Neural progenitor cell (in vitro differentiated cells): ENCODE measurements around the gene OR52E1. TPM values are rescaled to one million over a fixed set of nuclear protein-coding genes. Genes with fewer than 3 reads are reported as not detected.

Source experiments
- DNase-seq: peaks from one replicate; pipeline ENCODE4 v3.0.0-alpha.2; 2016; ENCODE audit warnings: low spot score
- H2AFZ ChIP-seq: fragments of 200-600 bp; sonication (generic); replicated peaks from 2 replicates; pipeline ENCODE4 v1.6.1; 2016; ENCODE audit warnings: antibody characterized with exemption
- H3F3A ChIP-seq: fragments of 200-600 bp; sonication (generic); 2 replicates; pipeline ENCODE4 v1.6.1; 2016; ENCODE audit warnings: antibody characterized with exemption, low read depth
- H3K27ac ChIP-seq: fragments of 200-600 bp; sonication (generic); 2 replicates; pipeline ENCODE4 v1.5.1; 2016; ENCODE audit warnings: mild to moderate bottlenecking
- H3K27me3 ChIP-seq: fragments of 200-600 bp; sonication (generic); 2 replicates; pipeline ENCODE4 v1.6.1; 2016; ENCODE audit warnings: mild to moderate bottlenecking, moderate library complexity
- H3K36me3 ChIP-seq: fragments of 200-600 bp; sonication (generic); 2 replicates; pipeline ENCODE4 v1.5.1; 2016
- H3K4me1 ChIP-seq: fragments of 200-600 bp; sonication (generic); 2 replicates; pipeline ENCODE4 v1.6.1; 2016; ENCODE audit warnings: mixed run types
- H3K4me2 ChIP-seq: fragments of 200-600 bp; sonication (generic); 2 replicates; pipeline ENCODE4 v1.6.1; 2016
- H3K4me3 ChIP-seq: fragments of 200-600 bp; sonication (generic); 2 replicates; pipeline ENCODE4 v1.5.1; 2016
- H3K79me2 ChIP-seq: fragments of 200-600 bp; sonication (generic); 2 replicates; pipeline ENCODE4 v1.6.1; 2016; ENCODE audit warnings: low read depth
- H3K9ac ChIP-seq: fragments of 200-600 bp; sonication (generic); 2 replicates; pipeline ENCODE4 v1.6.1; 2016
- H3K9me3 ChIP-seq: fragments of 200-600 bp; sonication (generic); 2 replicates; pipeline ENCODE4 v1.5.1; 2016; ENCODE audit warnings: low read depth
- H4K20me1 ChIP-seq: fragments of 200-600 bp; sonication (generic); 2 replicates; pipeline ENCODE4 v1.6.1; 2016; ENCODE audit warnings: low read depth
- H3K27ac Mint-ChIP-seq: 3 replicates; pipeline ENCODE4 v1.8.0; 2021; ENCODE audit warnings: mixed read lengths
- H3K27me3 Mint-ChIP-seq: 2 replicates; pipeline ENCODE4 v1.8.0; 2022; ENCODE audit warnings: low read depth, mild to moderate bottlenecking, inconsistent platforms, moderate library complexity, mixed read lengths; ENCODE audit not compliant: insufficient read depth
- H3K36me3 Mint-ChIP-seq: 3 replicates; pipeline ENCODE4 v1.8.0; 2021; ENCODE audit warnings: mixed read lengths
- H3K4me1 Mint-ChIP-seq: 3 replicates; pipeline ENCODE4 v1.8.0; 2021; ENCODE audit warnings: mixed read lengths
- H3K4me3 Mint-ChIP-seq: 3 replicates; pipeline ENCODE4 v1.8.0; 2021; ENCODE audit warnings: mild to moderate bottlenecking, moderate library complexity, mixed read lengths
- H3K9me3 Mint-ChIP-seq: 3 replicates; pipeline ENCODE4 v1.8.0; 2020; ENCODE audit warnings: mixed read lengths
- EZH2 ChIP-seq: fragments of 200-600 bp; sonication (generic); IDR thresholded peaks from 2 replicates; pipeline ENCODE4 v1.6.1; 2017; ENCODE audit warnings: antibody characterized with exemption, mild to moderate bottlenecking, moderate library complexity
- EZH2phosphoT487 ChIP-seq: fragments of 200-600 bp; sonication (generic); IDR thresholded peaks from 2 replicates; pipeline ENCODE4 v1.6.1; 2017; ENCODE audit warnings: antibody characterized with exemption
- total RNA-seq: library from RNA; depleted of rRNA; stranded (reverse); fragments of >200 nt; gene quantifications from 2 replicates; pipeline ENCODE4 v1.2.3, GENCODE V29; 2015; ENCODE audit warnings: low replicate concordance
- TF ChIP-seq, protein P1 (sequence below): fragments of 200-600 bp; sonication (generic); IDR thresholded peaks from 2 replicates; pipeline ENCODE4 v1.5.1; 2017; ENCODE audit warnings: antibody characterized with exemption, mild to moderate bottlenecking

Gene OR52E1
- total RNA-seq, 1 donor from 2014 or later = not detected

DNA sequence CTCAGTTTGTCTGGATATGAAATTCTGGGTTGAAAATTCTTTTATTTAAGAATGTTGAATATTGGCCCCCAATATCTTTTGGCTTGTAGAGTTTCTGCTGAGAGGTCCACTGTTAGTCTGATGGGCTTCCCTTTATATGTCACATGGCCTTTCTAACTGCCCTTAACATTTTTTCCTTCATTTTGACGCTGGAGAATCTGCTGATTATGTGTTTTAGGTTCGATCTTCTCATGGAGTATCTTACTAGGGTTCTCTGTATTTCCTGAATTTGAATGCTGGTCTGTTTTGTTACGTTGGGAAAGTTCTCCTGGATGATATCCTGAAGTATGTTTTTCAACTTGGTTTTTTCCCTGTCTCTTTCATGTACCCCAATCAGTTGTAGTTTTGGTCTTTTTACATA, 46.0 kb downstream of the OR52E1 start:
- H3K27ac Mint-ChIP-seq = no peak overlapping the region
- H3F3A ChIP-seq = no peaks in the 10 kb centered on the region
- DNase-seq = no peak
- H3K36me3 ChIP-seq = no peaks in the 10 kb centered on the region
- TF ChIP-seq EZH2 (no peak), EZH2phosphoT487 (no peak)
- TF ChIP-seq, protein P1, sequence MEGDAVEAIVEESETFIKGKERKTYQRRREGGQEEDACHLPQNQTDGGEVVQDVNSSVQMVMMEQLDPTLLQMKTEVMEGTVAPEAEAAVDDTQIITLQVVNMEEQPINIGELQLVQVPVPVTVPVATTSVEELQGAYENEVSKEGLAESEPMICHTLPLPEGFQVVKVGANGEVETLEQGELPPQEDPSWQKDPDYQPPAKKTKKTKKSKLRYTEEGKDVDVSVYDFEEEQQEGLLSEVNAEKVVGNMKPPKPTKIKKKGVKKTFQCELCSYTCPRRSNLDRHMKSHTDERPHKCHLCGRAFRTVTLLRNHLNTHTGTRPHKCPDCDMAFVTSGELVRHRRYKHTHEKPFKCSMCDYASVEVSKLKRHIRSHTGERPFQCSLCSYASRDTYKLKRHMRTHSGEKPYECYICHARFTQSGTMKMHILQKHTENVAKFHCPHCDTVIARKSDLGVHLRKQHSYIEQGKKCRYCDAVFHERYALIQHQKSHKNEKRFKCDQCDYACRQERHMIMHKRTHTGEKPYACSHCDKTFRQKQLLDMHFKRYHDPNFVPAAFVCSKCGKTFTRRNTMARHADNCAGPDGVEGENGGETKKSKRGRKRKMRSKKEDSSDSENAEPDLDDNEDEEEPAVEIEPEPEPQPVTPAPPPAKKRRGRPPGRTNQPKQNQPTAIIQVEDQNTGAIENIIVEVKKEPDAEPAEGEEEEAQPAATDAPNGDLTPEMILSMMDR = no peak
- H3K27me3 Mint-ChIP-seq = no peaks in the 10 kb centered on the region
- no peak overlapping the region for H3K4me2 ChIP-seq
- H3K4me3 Mint-ChIP-seq = no peak overlapping the region
- peaks cover 2% of the 10 kb centered on the region for H3K9me3 Mint-ChIP-seq
- no peaks in the 10 kb centered on the region for H3K9me3 ChIP-seq
- H3K9ac ChIP-seq = no peak overlapping the region
- no peaks in the 10 kb centered on the region for H3K79me2 ChIP-seq
- H3K4me1 ChIP-seq = no peaks in the 10 kb centered on the region
- H3K27ac ChIP-seq = no peak overlapping the region
- H3K4me3 ChIP-seq = no peak overlapping the region
- no peak overlapping the region for H2AFZ ChIP-seq
- no peaks in the 10 kb centered on the region for H3K27me3 ChIP-seq
- H4K20me1 ChIP-seq = no peaks in the 10 kb centered on the region
- no peaks in the 10 kb centered on the region for H3K4me1 Mint-ChIP-seq
- H3K36me3 Mint-ChIP-seq = no peaks in the 10 kb centered on the region

DNA sequence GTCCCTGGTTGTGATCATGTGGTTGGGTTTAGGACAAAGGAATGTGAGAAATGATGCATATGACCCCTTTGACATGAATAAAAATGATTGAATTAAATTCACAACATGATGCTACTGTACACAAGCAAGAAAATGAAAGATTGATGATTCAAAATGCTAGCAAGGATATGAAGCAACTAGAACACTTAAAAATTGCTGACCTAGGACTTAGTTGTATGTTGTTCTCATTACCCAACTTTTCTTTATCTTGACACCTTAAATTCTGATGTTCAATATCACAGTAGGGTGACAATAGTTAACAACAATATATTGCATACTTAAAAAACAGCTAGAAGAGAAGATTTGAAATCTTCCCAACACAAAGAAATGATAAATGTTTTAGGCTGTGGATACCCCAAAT, 48.2 kb downstream of the OR52E1 start:
- no peak overlapping the region for H3K4me3 ChIP-seq
- no peaks in the 10 kb centered on the region for H3K4me1 ChIP-seq
- peaks cover 2% of the 10 kb centered on the region for H3K9me3 Mint-ChIP-seq
- H3K9ac ChIP-seq = no peak overlapping the region
- H3K9me3 ChIP-seq = no peaks in the 10 kb centered on the region
- no peak for DNase-seq
- no peak overlapping the region for H3K4me3 Mint-ChIP-seq
- no peak overlapping the region for H2AFZ ChIP-seq
- no peaks in the 10 kb centered on the region for H3K79me2 ChIP-seq
- H3K27me3 ChIP-seq = no peaks in the 10 kb centered on the region
- H3K27ac Mint-ChIP-seq = no peak overlapping the region
- H3K4me2 ChIP-seq = no peak overlapping the region
- TF ChIP-seq, protein P1 = no peak
- TF ChIP-seq EZH2 (no peak), EZH2phosphoT487 (no peak)
- no peaks in the 10 kb centered on the region for H3K27me3 Mint-ChIP-seq
- no peaks in the 10 kb centered on the region for H3K4me1 Mint-ChIP-seq
- H3K36me3 ChIP-seq = no peaks in the 10 kb centered on the region
- H3F3A ChIP-seq = no peaks in the 10 kb centered on the region
- no peaks in the 10 kb centered on the region for H4K20me1 ChIP-seq
- H3K36me3 Mint-ChIP-seq = no peaks in the 10 kb centered on the region
- no peak overlapping the region for H3K27ac ChIP-seq

DNA sequence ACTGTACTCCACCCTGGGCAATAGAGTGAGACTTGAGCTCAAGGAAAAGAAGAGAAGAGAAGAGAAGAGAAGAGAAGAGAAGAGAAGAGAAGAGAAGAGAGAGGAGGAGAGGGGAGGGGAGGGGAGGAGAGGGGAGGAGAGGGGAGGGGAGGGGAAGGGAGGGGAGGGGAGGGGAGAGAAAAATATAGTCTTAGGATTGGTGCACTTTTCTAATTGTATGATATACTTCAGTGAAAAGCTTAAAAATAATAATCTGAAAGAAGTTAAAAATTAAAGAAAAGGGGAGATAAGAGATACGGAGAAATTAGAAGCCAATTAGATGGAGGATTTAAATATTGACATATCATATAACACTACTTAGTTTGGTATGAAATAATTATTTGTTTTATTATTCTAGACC, 49.5 kb downstream of the OR52E1 start:
- Histone ChIP-seq H3K27me3 (no peaks in the 10 kb centered on the region), H3K4me2 (no peak overlapping the region), H3K9me3 (no peaks in the 10 kb centered on the region), H3K4me1 (no peaks in the 10 kb centered on the region), H3K4me3 (no peak overlapping the region), H3K36me3 (no peaks in the 10 kb centered on the region), H2AFZ (no peak overlapping the region), H3F3A (no peaks in the 10 kb centered on the region), H3K27ac (no peak overlapping the region), H3K9ac (no peak overlapping the region), H3K79me2 (no peaks in the 10 kb centered on the region), H4K20me1 (no peaks in the 10 kb centered on the region)
- Mint-ChIP-seq H3K27me3 (no peaks in the 10 kb centered on the region), H3K4me1 (no peaks in the 10 kb centered on the region), H3K36me3 (no peaks in the 10 kb centered on the region), H3K9me3 (peaks cover 2% of the 10 kb centered on the region), H3K27ac (no peak overlapping the region), H3K4me3 (no peak overlapping the region)
- DNase-seq = no peak
- TF ChIP-seq EZH2phosphoT487 = no peak
- TF ChIP-seq, protein P1 = no peak
- TF ChIP-seq EZH2 = no peak

Other genes with a start within 250 kb of the OR52E1 start
- gene OR51F2, start 248.3 kb upstream of the OR52E1 start, total RNA-seq = not detected in 2 replicates
- gene OR51S1, start 220.4 kb upstream of the OR52E1 start, total RNA-seq = not detected in 2 replicates
- gene OR51T1, start 187.7 kb upstream of the OR52E1 start, total RNA-seq = not detected in 2 replicates
- not detected in 2 replicates for gene OR51A7, start 165.8 kb upstream of the OR52E1 start, total RNA-seq
- not detected in 2 replicates for gene OR51G2, start 150.2 kb upstream of the OR52E1 start, total RNA-seq
- not detected in 2 replicates for gene OR51G1, start 145.2 kb upstream of the OR52E1 start, total RNA-seq
- gene OR51A4, start 122.0 kb upstream of the OR52E1 start, total RNA-seq = not detected in 2 replicates
- not detected in 2 replicates for gene OR51A2, start 113.9 kb upstream of the OR52E1 start, total RNA-seq
- not detected in 2 replicates for gene OR51L1, start 74.7 kb upstream of the OR52E1 start, total RNA-seq
- not detected in 2 replicates for gene OR52J3, start 23.0 kb upstream of the OR52E1 start, total RNA-seq
- not detected in 2 replicates for gene OR52E2, start 9.9 kb upstream of the OR52E1 start, total RNA-seq
- gene OR52A5, start 68.8 kb downstream of the OR52E1 start, total RNA-seq = not detected in 2 replicates
- not detected in 2 replicates for gene OR52A1, start 85.2 kb downstream of the OR52E1 start, total RNA-seq
- not detected in 2 replicates for gene OR51V1, start 131.1 kb downstream of the OR52E1 start, total RNA-seq
- not detected in 2 replicates for gene HBB, start 157.5 kb downstream of the OR52E1 start, total RNA-seq
- not detected in 2 replicates for gene HBD, start 164.9 kb downstream of the OR52E1 start, total RNA-seq
- gene HBG1, start 180.3 kb downstream of the OR52E1 start, total RNA-seq = not detected in 2 replicates
- gene HBG2, start 185.2 kb downstream of the OR52E1 start, total RNA-seq = not detected in 2 replicates
- not detected in 2 replicates for gene HBE1, start 200.4 kb downstream of the OR52E1 start, total RNA-seq
- gene OR51B4, start 232.4 kb downstream of the OR52E1 start, total RNA-seq = 0.22 TPM in 1 of 2 replicates, not detected in the other